ENCODE measurements around the gene TTLL11. TPM values are rescaled to one million over a fixed set of nuclear protein-coding genes. Genes with fewer than 3 reads are reported as not detected.

TTLL11 gene
- total RNA-seq, 1 donor: 7.3 TPM

DNA sequence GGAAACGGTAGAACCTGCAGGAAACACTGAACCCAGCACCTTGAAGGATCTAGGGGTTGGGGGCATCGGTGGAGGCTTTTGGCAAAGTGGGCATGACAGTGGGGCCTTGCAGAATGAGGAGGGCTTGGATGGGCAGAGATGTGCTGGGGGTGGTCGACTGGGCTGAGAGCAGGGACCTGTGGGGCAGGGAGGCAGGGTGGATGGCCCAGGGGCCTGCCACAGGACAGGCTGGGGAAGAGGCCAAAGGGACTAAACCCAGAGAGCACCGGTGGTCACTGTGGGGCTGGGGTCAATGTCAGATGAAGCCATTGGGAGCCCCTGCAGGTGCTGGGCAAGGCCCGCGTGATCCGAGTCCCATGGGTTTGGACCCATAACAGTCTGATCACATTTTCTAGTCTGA lies 266.4 kb downstream of the TTLL11 start:
- H3K4me3 ChIP-seq (ENCODE audit: low read depth, low read length): no peak overlapping the region

GRCh38 chr9:121825031-121825691 lies 267.9 kb downstream of the TTLL11 start:
- H3K4me3 ChIP-seq (ENCODE audit: low read depth, low read length): no peak overlapping the region
- TF ChIP-seq, protein P1, sequence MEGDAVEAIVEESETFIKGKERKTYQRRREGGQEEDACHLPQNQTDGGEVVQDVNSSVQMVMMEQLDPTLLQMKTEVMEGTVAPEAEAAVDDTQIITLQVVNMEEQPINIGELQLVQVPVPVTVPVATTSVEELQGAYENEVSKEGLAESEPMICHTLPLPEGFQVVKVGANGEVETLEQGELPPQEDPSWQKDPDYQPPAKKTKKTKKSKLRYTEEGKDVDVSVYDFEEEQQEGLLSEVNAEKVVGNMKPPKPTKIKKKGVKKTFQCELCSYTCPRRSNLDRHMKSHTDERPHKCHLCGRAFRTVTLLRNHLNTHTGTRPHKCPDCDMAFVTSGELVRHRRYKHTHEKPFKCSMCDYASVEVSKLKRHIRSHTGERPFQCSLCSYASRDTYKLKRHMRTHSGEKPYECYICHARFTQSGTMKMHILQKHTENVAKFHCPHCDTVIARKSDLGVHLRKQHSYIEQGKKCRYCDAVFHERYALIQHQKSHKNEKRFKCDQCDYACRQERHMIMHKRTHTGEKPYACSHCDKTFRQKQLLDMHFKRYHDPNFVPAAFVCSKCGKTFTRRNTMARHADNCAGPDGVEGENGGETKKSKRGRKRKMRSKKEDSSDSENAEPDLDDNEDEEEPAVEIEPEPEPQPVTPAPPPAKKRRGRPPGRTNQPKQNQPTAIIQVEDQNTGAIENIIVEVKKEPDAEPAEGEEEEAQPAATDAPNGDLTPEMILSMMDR (IDR thresholded peaks at IDR 0.05; ENCODE audit: insufficient read depth, low read length): no peak
- DNase-seq (ENCODE audit: low read depth): no peak

More for the DNA sequence above, 266.4 kb downstream of the TTLL11 start:
- DNase-seq (ENCODE audit: low read depth): no peak
- TF ChIP-seq, protein P1 (IDR thresholded peaks at IDR 0.05; ENCODE audit: insufficient read depth, low read length): no peak

- no peak for DNase-seq (ENCODE audit: low read depth)
- TF ChIP-seq, protein P1 (IDR thresholded peaks at IDR 0.05; ENCODE audit: insufficient read depth, low read length): no peak
- H3K4me3 ChIP-seq (ENCODE audit: low read depth, low read length): no peak overlapping the region
Measured at GRCh38 chr9:121824651-121825030, 268.5 kb downstream of the TTLL11 start.

GRCh38 chr9:121823451-121824169 lies 269.5 kb downstream of the TTLL11 start:
- H3K4me3 ChIP-seq (ENCODE audit: low read depth, low read length): no peak overlapping the region
- TF ChIP-seq, protein P1 (IDR thresholded peaks at IDR 0.05; ENCODE audit: insufficient read depth, low read length): no peak
- DNase-seq (ENCODE audit: low read depth): no peak

DNA sequence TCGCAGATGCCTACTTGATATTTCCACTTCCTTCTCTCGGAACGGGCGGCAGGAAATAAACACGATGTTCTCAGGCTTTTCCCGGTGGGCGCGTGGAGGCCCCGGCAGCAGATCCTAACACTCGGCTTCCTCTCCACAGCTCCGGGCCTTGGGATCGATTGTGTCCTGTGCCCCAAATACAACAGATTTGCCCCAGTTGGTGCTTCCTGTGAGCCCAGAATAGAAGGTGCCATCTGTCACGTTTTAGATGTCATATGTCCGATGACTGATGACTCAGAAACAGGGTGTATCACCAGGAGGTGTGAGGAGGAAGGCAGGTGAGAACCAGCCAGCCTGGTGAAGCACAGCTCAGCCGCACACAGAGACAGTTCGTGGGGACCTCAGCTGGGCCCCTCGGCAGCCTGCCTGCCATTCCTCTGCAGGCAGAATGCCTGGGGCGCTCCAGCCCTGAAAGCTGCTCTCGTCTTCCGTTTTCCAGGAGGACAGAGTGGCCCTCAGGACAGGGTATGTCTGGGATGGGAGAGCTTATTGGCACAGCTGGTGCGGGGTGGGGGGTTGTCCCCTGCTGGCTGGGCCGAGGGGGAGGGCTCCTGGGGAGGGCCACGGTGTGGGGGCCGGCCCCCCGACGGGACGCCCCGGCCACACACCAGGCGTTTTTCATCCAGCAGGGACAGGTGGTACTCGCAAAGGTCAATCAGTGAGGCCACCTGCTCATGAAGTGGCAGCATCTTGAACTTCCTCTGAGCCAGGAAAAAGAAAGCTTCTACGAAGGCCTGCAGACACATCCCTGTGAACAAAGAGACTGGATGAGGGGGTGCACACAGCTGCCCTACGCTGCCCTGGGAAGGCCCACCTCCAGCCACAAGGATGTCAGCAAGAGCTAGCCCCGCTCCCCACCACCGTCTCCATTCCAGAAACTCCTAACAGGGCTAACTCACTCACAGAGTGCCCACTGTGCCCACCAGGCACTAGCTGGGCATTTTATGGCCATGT lies 270.7 kb downstream of the TTLL11 start:
- no peak overlapping the region for H3K4me3 ChIP-seq (ENCODE audit: low read depth, low read length)
- TF ChIP-seq, protein P1 (IDR thresholded peaks at IDR 0.05; ENCODE audit: insufficient read depth, low read length): no peak
- DNase-seq (ENCODE audit: low read depth): no peak

DNA sequence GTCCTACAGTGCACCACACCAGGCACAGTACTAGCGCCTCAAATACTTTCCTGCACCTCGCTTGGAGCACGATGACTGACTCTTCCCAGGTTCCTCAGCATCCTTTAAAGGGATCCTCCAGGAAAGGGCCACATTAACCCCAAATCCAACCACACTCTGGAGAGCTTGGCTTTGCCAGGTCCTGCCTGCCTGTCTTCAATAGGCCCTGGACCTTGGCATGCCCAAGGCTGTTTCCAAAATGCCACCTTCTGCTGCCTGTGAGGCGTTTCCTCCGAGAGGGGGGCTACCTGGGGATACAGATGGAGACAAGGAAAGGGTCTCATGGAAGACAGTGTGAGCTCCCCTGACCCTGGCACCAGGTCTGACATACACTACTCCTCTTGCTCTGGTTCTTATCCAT lies 271.8 kb downstream of the TTLL11 start:
- TF ChIP-seq, protein P1 (IDR thresholded peaks at IDR 0.05; ENCODE audit: insufficient read depth, low read length): no peak
- DNase-seq (ENCODE audit: low read depth): no peak

More for the DNA sequence above, 271.8 kb downstream of the TTLL11 start:
- no peak overlapping the region for H3K4me3 ChIP-seq (ENCODE audit: low read depth, low read length)
